ENCODE measurements around the gene SCNN1A. TPM values are rescaled to one million over a fixed set of nuclear protein-coding genes. Genes with fewer than 3 reads are reported as not detected.

Gene SCNN1A
- total RNA-seq, 1 experiment from 2014 or later: 118 TPM

- ATAC-seq: no peak
- peak overlapping the region; percentile 90 for H3K9ac ChIP-seq (ENCODE audit: low read length)
These were observed 36.4 kb downstream of the SCNN1A start for GRCh38 chr12:6338955-6339354.

More at GRCh38 chr12:6338955-6339354, 36.4 kb downstream of the SCNN1A start:
- ChIA-PET RAD21 (ENCODE audit: low non-redundant PET in 1 of 2, low total read pairs in 2 of 2, uncharacterized antibody in 2 of 2, unreplicated experiment in 2 of 2) (interaction anchor here in 1 of 2 experiments (1.2 kb wide), 1 partner anchor 25 kb away, joined by 4 read pairs; no protein-coding TSS in a partner anchor), CTCF (interaction anchor here (1.2 to 1.5 kb wide), 2 partner anchors 13 to 127 kb away, joined by 4 read pairs; no protein-coding TSS in a partner anchor), POLR2A (interaction anchor here (0.8 to 2.7 kb wide), 4 partner anchors 10 to 195 kb away, joined by 3 to 11 read pairs (median 3); partner anchors contain the start of gene GAPDH)
- Histone ChIP-seq H3K9me2 (ENCODE audit: insufficient read depth) (no peaks in the 10 kb centered on the region), H3K9me3 (ENCODE audit: control insufficient read depth in 1 of 2, insufficient read depth in 1 of 2, low read depth in 1 of 2, low read length in 2 of 2) (no peaks in the 10 kb centered on the region), H3K27ac (ENCODE audit: low read depth, low read length) (peak overlapping the region; percentile 99), H3K4me2 (ENCODE audit: low read length) (peak overlapping the region; percentile 97), H2AFZ (ENCODE audit: low read depth, low read length, poor library complexity, severe bottlenecking) (no peak overlapping the region), H3K4me3 (replicated peaks in 1 of 2; ENCODE audit: low read depth in 1 of 2, low read length in 2 of 2) (peak overlapping the region in 1 of 2 experiments; percentile 92; a peak in 2 of 4 replicates), H3K4me1 (ENCODE audit: control insufficient read depth in 1 of 2, insufficient read depth in 2 of 2, low read length in 2 of 2) (peaks cover 75 to 88% of the 10 kb centered on the region in 2 experiments), H3K27me3 (ENCODE audit: insufficient read depth, low read length) (no peaks in the 10 kb centered on the region), H3K36me3 (ENCODE audit: control insufficient read depth in 1 of 2, insufficient read depth in 2 of 2, low read length in 2 of 2) (peaks cover 5 to 11% of the 10 kb centered on the region in 2 experiments; a peak in 3 of 4 replicates), H3K79me2 (ENCODE audit: insufficient read depth, low read length) (peaks cover 83% of the 10 kb centered on the region), H4K20me1 (ENCODE audit: insufficient read depth) (no peaks in the 10 kb centered on the region)
- no TSS peak for BruUV-seq (replicated peaks)
- intact Hi-C loops (cut with micrococcal nuclease): loop anchor here (5.0 to 10.0 kb wide), 2 partner anchors 128 to 196 kb away; partner anchors contain the start of gene GAPDH
- TF ChIP-seq FOSL1 (IDR thresholded peaks at IDR 0.05; ENCODE audit: low read depth) (no peak), EGR1 (IDR thresholded peaks at IDR 0.05; ENCODE audit: low read depth) (no peak), ELF1 (IDR thresholded peaks at IDR 0.05; ENCODE audit: borderline replicate concordance, low read depth) (no peak), ZFX (IDR thresholded peaks at IDR 0.05) (no peak), CTCF (IDR thresholded peaks at IDR 0.05 in 2 of 3, conservative IDR thresholded peaks at IDR 0.05 in 1 of 3; ENCODE audit: borderline replicate concordance in 1 of 3, insufficient read depth in 1 of 3, low read depth in 2 of 3, low read length in 2 of 3) (no peak), TCF7L2 (IDR thresholded peaks at IDR 0.05; ENCODE audit: borderline replicate concordance, extremely low read depth, insufficient read depth, insufficient read length) (no peak), SP1 (IDR thresholded peaks at IDR 0.05; ENCODE audit: low read depth) (no peak), REST (IDR thresholded peaks at IDR 0.05; ENCODE audit: low read depth) (no peak), MAX (IDR thresholded peaks at IDR 0.05) (no peak), YY1 (IDR thresholded peaks at IDR 0.05; ENCODE audit: extremely low read depth, insufficient replicate concordance, low read depth, low read length) (no peak), EZH2 (IDR thresholded peaks at IDR 0.05) (no peak)
- DNase-seq (ENCODE audit: low read depth, low spot score): no peak
